Panc1 (cell line): Measurements from ENCODE around the gene ENPP6.

Experiments
- POLR2AphosphoS5 ChIP-seq: IDR thresholded peaks from 2 replicates; pipeline ENCODE4 v1.6.1; 2012; ENCODE audit warnings: mild to moderate bottlenecking, low read depth, low read length, moderate library complexity
- TF ChIP-seq, protein P1 (sequence below): fragments of 450-650 bp; IDR thresholded peaks from 2 replicates; pipeline ENCODE4 v1.5.1; 2017; ENCODE audit warnings: mild to moderate bottlenecking
- TF ChIP-seq, protein P2 (sequence below), 2 experiments: IDR thresholded peaks; 2 replicates each; pipeline ENCODE4 v1.6.1; 2011 to 2012; ENCODE audit warnings: low read depth in 2 of 2, control low read depth in 1 of 2, low read length in 1 of 2, mild to moderate bottlenecking in 1 of 2, moderate library complexity in 1 of 2; ENCODE audit not compliant: insufficient read depth in 1 of 2

DNA sequence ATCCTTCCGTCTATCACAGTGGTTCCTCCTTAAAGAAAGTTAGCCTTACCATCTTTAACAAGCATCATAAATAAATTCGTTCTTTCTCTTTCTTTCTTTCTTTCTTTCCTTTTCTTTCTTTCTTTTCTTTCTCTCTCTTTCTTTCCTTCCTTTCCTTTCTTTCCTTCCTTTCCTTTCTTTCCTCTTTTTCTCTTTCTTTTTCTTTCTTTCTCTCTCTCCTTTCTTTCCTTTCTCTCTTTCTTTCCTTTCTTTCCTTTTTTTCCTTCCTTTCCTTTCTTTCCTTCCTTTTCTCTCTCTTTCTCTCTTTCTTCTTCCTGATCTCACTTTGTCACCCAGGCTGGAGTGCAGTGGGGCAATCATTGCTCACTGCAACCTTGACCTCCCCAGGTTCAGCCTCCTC, 60.4 kb downstream of the ENPP6 start:
- TF ChIP-seq, protein P1, sequence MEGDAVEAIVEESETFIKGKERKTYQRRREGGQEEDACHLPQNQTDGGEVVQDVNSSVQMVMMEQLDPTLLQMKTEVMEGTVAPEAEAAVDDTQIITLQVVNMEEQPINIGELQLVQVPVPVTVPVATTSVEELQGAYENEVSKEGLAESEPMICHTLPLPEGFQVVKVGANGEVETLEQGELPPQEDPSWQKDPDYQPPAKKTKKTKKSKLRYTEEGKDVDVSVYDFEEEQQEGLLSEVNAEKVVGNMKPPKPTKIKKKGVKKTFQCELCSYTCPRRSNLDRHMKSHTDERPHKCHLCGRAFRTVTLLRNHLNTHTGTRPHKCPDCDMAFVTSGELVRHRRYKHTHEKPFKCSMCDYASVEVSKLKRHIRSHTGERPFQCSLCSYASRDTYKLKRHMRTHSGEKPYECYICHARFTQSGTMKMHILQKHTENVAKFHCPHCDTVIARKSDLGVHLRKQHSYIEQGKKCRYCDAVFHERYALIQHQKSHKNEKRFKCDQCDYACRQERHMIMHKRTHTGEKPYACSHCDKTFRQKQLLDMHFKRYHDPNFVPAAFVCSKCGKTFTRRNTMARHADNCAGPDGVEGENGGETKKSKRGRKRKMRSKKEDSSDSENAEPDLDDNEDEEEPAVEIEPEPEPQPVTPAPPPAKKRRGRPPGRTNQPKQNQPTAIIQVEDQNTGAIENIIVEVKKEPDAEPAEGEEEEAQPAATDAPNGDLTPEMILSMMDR: no peak
- no peak for TF ChIP-seq POLR2AphosphoS5
- TF ChIP-seq, protein P2, sequence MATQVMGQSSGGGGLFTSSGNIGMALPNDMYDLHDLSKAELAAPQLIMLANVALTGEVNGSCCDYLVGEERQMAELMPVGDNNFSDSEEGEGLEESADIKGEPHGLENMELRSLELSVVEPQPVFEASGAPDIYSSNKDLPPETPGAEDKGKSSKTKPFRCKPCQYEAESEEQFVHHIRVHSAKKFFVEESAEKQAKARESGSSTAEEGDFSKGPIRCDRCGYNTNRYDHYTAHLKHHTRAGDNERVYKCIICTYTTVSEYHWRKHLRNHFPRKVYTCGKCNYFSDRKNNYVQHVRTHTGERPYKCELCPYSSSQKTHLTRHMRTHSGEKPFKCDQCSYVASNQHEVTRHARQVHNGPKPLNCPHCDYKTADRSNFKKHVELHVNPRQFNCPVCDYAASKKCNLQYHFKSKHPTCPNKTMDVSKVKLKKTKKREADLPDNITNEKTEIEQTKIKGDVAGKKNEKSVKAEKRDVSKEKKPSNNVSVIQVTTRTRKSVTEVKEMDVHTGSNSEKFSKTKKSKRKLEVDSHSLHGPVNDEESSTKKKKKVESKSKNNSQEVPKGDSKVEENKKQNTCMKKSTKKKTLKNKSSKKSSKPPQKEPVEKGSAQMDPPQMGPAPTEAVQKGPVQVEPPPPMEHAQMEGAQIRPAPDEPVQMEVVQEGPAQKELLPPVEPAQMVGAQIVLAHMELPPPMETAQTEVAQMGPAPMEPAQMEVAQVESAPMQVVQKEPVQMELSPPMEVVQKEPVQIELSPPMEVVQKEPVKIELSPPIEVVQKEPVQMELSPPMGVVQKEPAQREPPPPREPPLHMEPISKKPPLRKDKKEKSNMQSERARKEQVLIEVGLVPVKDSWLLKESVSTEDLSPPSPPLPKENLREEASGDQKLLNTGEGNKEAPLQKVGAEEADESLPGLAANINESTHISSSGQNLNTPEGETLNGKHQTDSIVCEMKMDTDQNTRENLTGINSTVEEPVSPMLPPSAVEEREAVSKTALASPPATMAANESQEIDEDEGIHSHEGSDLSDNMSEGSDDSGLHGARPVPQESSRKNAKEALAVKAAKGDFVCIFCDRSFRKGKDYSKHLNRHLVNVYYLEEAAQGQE (IDR thresholded peaks at IDR 0.05; ENCODE audit: insufficient read depth in 1 of 2, low read depth in 2 of 2, low read length in 1 of 2): no peak
